Left ventricle myocardium superior (tissue), 1 donor: ENCODE data around the gene AQP11. TPM values are rescaled to one million over a fixed set of nuclear protein-coding genes. Genes with fewer than 3 reads are reported as not detected.
"Not testable (repeated sequence)": the region's sequence is repeated elsewhere in the genome, so short reads cannot be mapped to it uniquely, and the experiment has no call there.

Source experiments
- ATAC-seq: fragments of 200-7000 bp; cut with Tn5 transposase; one replicate; pipeline ENCODE4 v1.9.1; 2020; ENCODE audit warnings: mild to moderate bottlenecking, moderate library complexity
- DNase-seq: peaks from one replicate; pipeline ENCODE4 v3.0.0-alpha.2; 2020
- intact Hi-C: fragments of 100-400 bp; cut with micrococcal nuclease; formaldehyde crosslinking; loops from one replicate; pipeline ENCODE4 v1.11.0; 2022
- long read RNA-seq: library from polyadenylated mRNA; unstranded; transcript quantifications from one replicate; pipeline ENCODE4 v2.0.0, GENCODE V29; 2021
- total RNA-seq: library from RNA; stranded (reverse); fragmentation: NEBNext Ultra II Directional; extraction: Animal tissue kit (Norgen Biotek cat#: 25700); gene quantifications from one replicate; pipeline ENCODE4 v1.2.1, GENCODE V29; 2021
- donor health status: DM: no; HTN: yes; CAD: no; lungs with severe emphysema.

AQP11 gene, protein sequence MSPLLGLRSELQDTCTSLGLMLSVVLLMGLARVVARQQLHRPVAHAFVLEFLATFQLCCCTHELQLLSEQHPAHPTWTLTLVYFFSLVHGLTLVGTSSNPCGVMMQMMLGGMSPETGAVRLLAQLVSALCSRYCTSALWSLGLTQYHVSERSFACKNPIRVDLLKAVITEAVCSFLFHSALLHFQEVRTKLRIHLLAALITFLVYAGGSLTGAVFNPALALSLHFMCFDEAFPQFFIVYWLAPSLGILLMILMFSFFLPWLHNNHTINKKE
- total RNA-seq, result 0.87 TPM
- long read RNA-seq, partial matches to known transcripts, result 0 of 2 reads
- long read RNA-seq, other reads (novel, unspliced or antisense), result 0 of 2 reads

DNA sequence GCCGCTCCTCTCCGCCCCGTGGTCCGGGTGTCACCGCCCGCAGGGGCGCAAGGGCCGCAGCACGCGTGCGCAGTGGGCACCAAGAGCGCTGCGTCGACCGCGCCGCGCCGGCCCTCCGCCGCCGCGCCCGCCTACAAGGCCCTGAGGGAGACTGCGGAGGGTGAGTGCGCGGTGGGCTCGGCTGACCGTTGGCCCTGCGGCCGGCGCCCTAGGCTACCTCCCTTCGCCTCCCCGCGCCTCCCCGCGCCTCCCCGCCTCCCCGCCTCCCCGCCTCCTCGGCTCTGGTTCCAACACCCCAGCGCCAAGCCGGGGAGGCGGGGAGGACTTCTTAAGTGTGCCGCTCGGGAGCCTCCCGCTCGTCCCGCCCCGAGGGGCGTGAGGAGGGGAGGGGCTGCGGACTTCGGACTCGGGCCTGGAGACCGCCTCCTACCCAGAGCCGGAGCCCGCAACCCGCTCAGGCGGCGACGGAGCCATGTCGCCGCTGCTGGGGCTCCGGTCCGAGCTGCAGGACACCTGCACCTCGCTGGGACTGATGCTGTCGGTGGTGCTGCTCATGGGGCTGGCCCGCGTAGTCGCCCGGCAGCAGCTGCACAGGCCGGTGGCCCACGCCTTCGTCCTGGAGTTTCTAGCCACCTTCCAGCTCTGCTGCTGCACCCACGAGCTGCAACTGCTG, at the start of gene AQP11:
Gene AQP11 (plus strand): TSS at position 433 of the 673 bp plus-strand sequence. CDS start 40 bp downstream, at position 473.
- intact Hi-C loops, result no loop called here
- ATAC-seq (peak; percentile 98), DNase-seq (peak; percentile 91)

- no peak for DNase-seq
- intact Hi-C loops, result no loop called here
- ATAC-seq, result no peak
These were observed 47.5 kb upstream of the AQP11 start for GRCh38 chr11:77542296-77542695.

GRCh38 chr11:77547047-77547836, 42.5 kb upstream of the AQP11 start:
- DNase-seq (no peak), ATAC-seq (no peak)
- intact Hi-C loops, result no loop called here

DNA sequence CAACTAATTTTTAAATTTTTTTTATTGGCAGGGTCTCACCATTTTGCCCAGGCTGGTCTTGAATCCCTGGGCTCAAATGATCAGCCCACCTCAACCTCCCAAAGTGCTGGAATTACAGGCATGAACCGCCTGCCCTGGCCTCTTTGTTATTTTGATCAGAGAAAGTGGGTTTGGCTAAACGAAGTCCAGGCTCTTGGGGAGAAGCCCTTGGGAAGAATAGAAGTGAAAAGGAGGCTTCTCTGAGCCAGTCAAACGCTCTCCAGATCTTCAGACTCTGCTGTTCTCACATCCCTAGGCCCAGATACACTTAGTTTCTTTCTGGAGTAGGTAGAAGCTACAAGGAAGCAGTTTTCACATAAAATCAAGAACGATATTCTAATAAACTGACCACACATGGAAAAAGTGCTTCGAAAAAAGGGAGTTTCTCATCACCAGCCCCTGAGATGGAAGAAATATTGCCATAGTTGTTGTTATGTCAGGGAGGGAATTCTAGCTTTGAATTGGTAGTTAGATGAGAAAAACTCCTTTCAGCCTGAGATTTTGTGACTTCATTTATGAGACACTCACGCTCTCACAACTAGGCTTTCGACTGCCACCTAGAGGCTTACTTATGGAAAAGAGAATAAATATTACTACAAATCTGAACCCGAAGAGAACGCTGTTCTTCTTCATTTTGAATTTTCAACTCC, 41.7 kb upstream of the AQP11 start:
- intact Hi-C loops, result no loop called here
- DNase-seq (no peak), ATAC-seq (peak; percentile 38)

DNA sequence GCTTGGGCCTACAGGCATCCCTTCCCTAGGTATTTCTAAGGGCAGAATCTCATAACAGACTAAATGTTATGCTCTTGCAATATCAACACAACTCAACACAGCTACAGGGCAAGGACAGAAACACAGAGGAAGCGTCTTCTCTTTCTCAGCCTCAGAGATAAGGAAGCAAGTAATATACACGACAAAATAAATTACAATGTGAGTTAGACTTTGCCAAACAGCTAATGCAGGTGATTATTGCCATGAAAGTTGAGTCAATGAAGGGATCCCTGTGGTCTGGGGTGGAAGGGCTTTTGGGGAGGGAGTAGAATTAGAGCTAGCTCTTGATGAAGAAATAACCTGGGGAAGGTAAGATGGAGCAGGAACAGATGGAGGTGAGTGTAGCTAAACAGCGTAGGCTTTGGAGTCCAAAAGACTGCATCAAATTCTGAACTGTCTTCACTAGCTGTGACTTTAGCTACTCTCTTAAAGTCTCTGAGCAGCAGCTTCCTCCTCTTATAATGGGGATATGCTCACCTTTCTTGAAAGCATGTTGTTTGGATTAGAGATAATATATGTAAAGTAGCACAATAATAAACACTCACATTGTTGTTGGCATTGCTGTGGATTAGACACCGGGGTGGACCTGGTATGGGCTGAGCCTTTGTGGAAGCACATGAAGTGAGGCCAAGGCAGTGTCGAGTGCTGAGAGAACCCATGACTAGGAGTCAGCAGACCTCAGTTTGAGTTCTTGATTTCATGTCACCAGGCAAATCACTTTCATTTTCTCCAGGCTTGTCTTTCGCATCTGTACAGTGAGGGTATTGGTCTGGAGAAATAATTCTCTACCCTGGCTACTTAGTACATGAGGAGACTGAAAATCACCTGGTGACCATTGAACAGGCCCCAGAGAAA, 41.0 kb upstream of the AQP11 start:
- DNase-seq, result no peak
- ATAC-seq, result no peak
- intact Hi-C loops, result no loop called here

DNA sequence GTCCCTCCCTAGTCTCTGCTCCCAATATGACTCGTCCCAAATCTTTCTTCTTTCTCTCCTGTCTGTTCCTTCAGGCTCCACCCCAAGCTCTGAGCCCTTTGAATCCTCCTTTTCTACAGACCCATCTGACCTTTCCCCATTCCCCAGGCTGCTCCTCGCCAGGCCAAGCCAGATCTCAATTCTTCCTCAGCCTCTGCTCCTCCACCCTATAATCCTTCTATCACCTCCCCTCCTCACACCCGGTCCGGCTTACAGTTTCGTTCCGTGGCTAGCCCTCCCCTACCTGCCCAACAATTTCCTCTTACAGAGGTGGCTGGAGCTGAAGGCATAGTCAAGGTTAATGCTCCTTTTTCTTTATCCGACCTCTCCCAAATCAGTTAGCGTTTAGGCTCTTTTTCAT, 38.3 kb upstream of the AQP11 start:
- ATAC-seq, intact Hi-C loops: not testable (repeated sequence)

DNA sequence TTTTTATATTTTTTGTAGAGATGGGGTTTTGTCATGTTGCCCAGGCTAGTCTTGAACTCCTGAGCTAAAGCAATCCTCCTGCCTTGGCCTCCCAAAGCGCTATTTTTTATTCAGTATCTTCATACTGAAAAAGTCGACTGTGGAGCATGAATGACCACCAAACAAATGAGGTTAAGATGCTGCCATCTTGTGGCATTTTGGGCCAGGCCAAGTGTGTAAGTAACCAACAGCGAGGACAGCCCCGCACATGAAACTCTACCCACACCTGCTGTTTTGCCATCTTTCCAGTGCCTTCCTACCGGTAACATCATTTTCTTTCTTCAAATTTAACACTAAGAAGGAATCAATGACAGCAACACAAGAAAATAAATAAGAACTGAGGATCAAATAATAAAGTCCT, 32.2 kb upstream of the AQP11 start:
- DNase-seq (no peak), ATAC-seq (no peak)
- intact Hi-C loops, result no loop called here

More for the DNA sequence above, 38.3 kb upstream of the AQP11 start:
- DNase-seq, result not testable (repeated sequence)

DNA sequence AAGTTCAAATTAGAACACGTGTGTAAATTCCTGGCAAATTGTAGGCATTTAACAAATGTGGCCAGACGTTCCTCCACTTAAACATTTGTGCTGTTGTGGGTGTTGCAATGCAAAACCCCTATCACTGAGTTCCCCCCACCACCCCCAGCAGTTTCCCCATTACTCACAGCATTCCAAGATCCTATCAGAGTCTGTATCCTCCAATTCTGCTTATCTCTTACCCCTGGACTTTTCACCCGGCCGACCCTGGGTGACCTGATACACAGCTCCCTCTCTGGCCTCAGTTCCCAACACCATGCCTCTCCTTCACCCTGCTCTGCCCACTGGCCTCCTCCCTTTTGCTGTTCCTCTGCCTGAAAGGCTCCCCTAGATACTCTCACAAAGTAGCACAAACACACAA, 31.4 kb upstream of the AQP11 start:
- ATAC-seq (no peak), DNase-seq (no peak)
- intact Hi-C loops, result no loop called here

GRCh38 chr11:77559686-77560401, 29.9 kb upstream of the AQP11 start:
- DNase-seq (no peak), ATAC-seq (no peak)
- intact Hi-C loops, result no loop called here

DNA sequence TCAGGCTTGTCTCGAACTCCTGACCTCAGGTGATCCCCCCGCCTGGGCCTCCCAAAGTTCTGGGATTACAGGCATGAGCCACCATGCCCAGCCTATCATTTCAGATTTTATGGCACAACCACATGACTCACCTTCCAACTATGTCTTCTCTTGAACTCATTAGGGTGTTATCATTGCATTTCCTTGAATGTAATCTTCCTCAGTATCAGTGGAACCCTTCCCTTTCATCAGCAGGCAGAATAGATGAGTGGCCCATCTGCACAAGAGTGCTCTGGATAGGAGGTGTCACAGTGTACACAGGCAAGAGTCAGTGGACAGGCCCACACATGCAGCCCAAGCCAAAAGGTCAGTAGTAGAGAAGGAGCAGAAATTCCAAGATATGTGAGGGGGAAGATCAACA, 29.1 kb upstream of the AQP11 start:
- ATAC-seq (no peak), DNase-seq (no peak)
- intact Hi-C loops, result no loop called here

DNA sequence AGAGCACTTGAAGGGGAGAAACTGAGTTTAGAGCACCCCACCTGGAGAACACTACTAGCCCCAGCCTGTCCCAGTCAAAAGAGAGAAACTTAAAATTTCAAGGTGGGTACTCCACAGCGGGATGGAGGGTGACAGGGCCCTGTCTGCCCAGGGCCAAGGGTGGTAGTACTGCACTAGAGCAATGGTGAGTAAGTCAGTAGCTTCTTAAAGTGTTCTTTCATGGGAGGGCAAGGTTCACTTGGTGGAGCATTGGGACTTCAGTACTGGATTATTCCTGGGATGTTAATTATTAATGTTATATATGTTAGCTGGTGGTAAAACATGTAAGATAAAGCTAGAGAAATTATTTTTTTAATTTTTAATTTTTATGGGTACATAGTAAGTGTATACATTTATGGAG, 28.5 kb upstream of the AQP11 start:
- intact Hi-C loops, result no loop called here
- DNase-seq, result no peak
- ATAC-seq, result no peak

GRCh38 chr11:77568306-77568705, 21.4 kb upstream of the AQP11 start:
- DNase-seq (no peak), ATAC-seq (no peak)
- intact Hi-C loops, result no loop called here

DNA sequence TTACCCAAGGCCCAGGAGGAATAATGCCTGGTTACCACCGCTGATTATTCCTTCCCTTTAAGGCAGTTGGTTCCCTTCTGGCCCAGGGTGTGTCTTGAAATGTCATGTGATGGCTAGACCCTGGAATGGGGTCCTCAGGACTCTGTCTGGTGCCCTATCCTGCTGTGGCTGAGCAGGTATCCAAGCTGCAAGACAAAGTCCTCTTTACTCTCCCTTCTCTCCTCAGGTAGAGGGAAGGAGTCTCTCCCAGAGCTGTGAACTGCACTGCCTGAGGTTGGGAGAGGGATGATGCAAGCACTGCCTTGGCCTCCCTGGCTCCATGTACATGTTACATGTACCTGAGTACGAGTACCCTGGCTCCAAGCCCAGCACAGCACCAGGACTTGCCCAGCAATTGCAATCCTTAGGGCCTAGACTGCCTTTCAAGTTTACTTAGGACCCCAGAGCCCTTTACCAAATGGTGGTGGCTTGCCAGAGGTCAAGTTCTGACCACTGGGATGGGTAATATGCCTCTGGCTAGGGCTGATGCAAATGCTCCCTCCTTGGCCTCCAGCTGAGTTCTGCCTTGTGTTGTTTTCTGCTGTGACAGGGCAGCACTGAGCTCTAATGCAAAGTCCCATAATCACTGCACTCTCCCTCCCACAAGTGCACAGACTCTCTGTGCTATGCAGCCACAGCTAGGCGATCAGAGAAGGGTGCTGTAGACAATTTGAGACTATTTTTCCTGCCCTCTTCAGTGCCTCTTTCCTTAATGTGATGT, 20.7 kb upstream of the AQP11 start:
- intact Hi-C loops, result no loop called here
- ATAC-seq (no peak), DNase-seq (no peak)

- no peak for DNase-seq
- intact Hi-C loops, result no loop called here
- ATAC-seq, result no peak
These were observed 20.1 kb upstream of the AQP11 start for GRCh38 chr11:77569676-77570070.

GRCh38 chr11:77570896-77571295, 18.9 kb upstream of the AQP11 start:
- ATAC-seq, intact Hi-C loops, DNase-seq: not testable (repeated sequence)

- intact Hi-C loops, DNase-seq, ATAC-seq: not testable (repeated sequence)
These were observed 14.3 kb upstream of the AQP11 start for GRCh38 chr11:77575428-77575827.

GRCh38 chr11:77580712-77581337, 8.9 kb upstream of the AQP11 start:
- ATAC-seq (no peak), DNase-seq (no peak)
- intact Hi-C loops, result no loop called here
